Activated CD8-positive, alpha-beta T cell treated with anti-CD3 and anti-CD28 coated beads for 36 hours (primary cell): ENCODE results near the gene KIAA1210. TPM values are rescaled to one million over a fixed set of nuclear protein-coding genes. Genes with fewer than 3 reads are reported as not detected.

Experiments
- ATAC-seq: fragments of 200-7000 bp; cut with Tn5 transposase; one replicate; pipeline ENCODE4 v1.10.0; 2021; ENCODE audit warnings: mild to moderate bottlenecking, moderate library complexity
- CTCF ChIA-PET: fragments of 350-600 bp; sonication (Branson Sonifier 250); formaldehyde crosslinking; loops from one replicate; lab custom pipeline; 2021; ENCODE audit warnings: antibody characterized with exemption; lab: Charles Lee
- POLR2A ChIA-PET: fragments of 350-600 bp; sonication (Branson Sonifier 250); formaldehyde crosslinking; loops from one replicate; lab custom pipeline; 2021; ENCODE audit warnings: antibody characterized with exemption; lab: Charles Lee
- DNase-seq: peaks from one replicate; pipeline ENCODE4 v3.0.0-alpha.2; 2020
- H3K27ac Mint-ChIP-seq: one replicate; pipeline ENCODE4 v1.8.0; 2021; ENCODE audit warnings: mild to moderate bottlenecking, mixed read lengths
- H3K27me3 Mint-ChIP-seq: one replicate; pipeline ENCODE4 v1.8.0; 2021; ENCODE audit warnings: mixed read lengths
- H3K36me3 Mint-ChIP-seq: one replicate; pipeline ENCODE4 v1.8.0; 2021; ENCODE audit warnings: low read depth, mixed read lengths
- H3K4me1 Mint-ChIP-seq: one replicate; pipeline ENCODE4 v1.8.0; 2021; ENCODE audit warnings: low read depth, mixed read lengths
- H3K4me3 Mint-ChIP-seq: one replicate; pipeline ENCODE4 v1.8.0; 2021; ENCODE audit warnings: mild to moderate bottlenecking, moderate library complexity, mixed read lengths
- H3K9me3 Mint-ChIP-seq: one replicate; pipeline ENCODE4 v1.8.0; 2021; ENCODE audit warnings: mixed read lengths
- CTCF ChIP-seq: fragments of 200-600 bp; IDR thresholded peaks from one replicate; pipeline ENCODE4 v1.8.0; 2022; ENCODE audit warnings: antibody characterized with exemption, mild to moderate bottlenecking
- intact Hi-C: fragments of 100-400 bp; cut with micrococcal nuclease; formaldehyde crosslinking; loops from one replicate; pipeline ENCODE4 v1.10.0; 2022
- total RNA-seq, 2 experiments: library from RNA; stranded (reverse); gene quantifications; one replicate each; pipeline ENCODE4 v1.2.3, GENCODE V29; 2021

KIAA1210 gene
- not detected for total RNA-seq

GRCh38 chrX:119127650-119128049, at the start of gene KIAA1210:
TSS of gene KIAA1210 (minus strand) at chrX:119127812. CDS start at chrX:119123642, 4,170 bp downstream.
- intact Hi-C loops: no loop called here
- ATAC-seq (no peak), DNase-seq (no peak)
- Mint-ChIP-seq H3K36me3 (no peaks in the 10 kb centered on the region), H3K4me3 (no peak within 1 kb of the TSS), H3K27ac (no peak within 1 kb of the TSS), H3K9me3 (no peaks in the 10 kb centered on the region), H3K4me1 (no peaks in the 10 kb centered on the region), H3K27me3 (no peaks in the 10 kb centered on the region)
- POLR2A ChIA-PET: no interaction called here
- CTCF ChIA-PET: interaction anchor here (1.0 kb wide), 1 partner anchor 9 kb away, joined by 3 read pairs; no protein-coding TSS in a partner anchor
- TF ChIP-seq CTCF: no peak

- no peaks in the 10 kb centered on the region for H3K36me3 Mint-ChIP-seq
- H3K9me3 Mint-ChIP-seq: no peaks in the 10 kb centered on the region
- no peaks in the 10 kb centered on the region for H3K4me1 Mint-ChIP-seq
- DNase-seq (no peak), ATAC-seq (no peak)
- intact Hi-C loops: no loop called here
- TF ChIP-seq CTCF: no peak
- H3K27ac Mint-ChIP-seq: no peak overlapping the region
- CTCF ChIA-PET: no interaction called here
- H3K4me3 Mint-ChIP-seq: no peak overlapping the region
- peaks cover 2% of the 10 kb centered on the region for H3K27me3 Mint-ChIP-seq
- POLR2A ChIA-PET: interaction anchor here (0.6 kb wide), 1 partner anchor 44 kb away, joined by 3 read pairs; no protein-coding TSS in a partner anchor
Measured at GRCh38 chrX:119177278-119177677, 49.7 kb upstream of the KIAA1210 start.

- DNase-seq: no peak
- Mint-ChIP-seq H3K27ac (no peak overlapping the region), H3K27me3 (peaks cover 2% of the 10 kb centered on the region), H3K36me3 (no peaks in the 10 kb centered on the region), H3K9me3 (no peaks in the 10 kb centered on the region), H3K4me1 (no peaks in the 10 kb centered on the region), H3K4me3 (no peak overlapping the region)
- ChIA-PET CTCF (no interaction called here), POLR2A (no interaction called here)
- TF ChIP-seq CTCF: no peak
- intact Hi-C loops: no loop called here
- ATAC-seq: no peak
Measured at GRCh38 chrX:119174900-119175299, 47.3 kb upstream of the KIAA1210 start.

- no peak for ATAC-seq
- H3K4me3 Mint-ChIP-seq: no peak overlapping the region
- intact Hi-C loops: no loop called here
- TF ChIP-seq CTCF: no peak
- DNase-seq: no peak
- POLR2A ChIA-PET: no interaction called here
- CTCF ChIA-PET: no interaction called here
- H3K27me3 Mint-ChIP-seq: peaks cover 6% of the 10 kb centered on the region
- H3K27ac Mint-ChIP-seq: no peak overlapping the region
- H3K9me3 Mint-ChIP-seq: no peaks in the 10 kb centered on the region
- H3K4me1 Mint-ChIP-seq: no peaks in the 10 kb centered on the region
- no peaks in the 10 kb centered on the region for H3K36me3 Mint-ChIP-seq
Measured at GRCh38 chrX:119168104-119168503, 40.5 kb upstream of the KIAA1210 start.

- no peak for TF ChIP-seq CTCF
- H3K27me3 Mint-ChIP-seq: peaks cover under 1% of the 10 kb centered on the region
- ChIA-PET POLR2A (no interaction called here), CTCF (interaction anchor here (0.7 kb wide), 1 partner anchor 376 kb away, joined by 3 read pairs; no protein-coding TSS in a partner anchor)
- H3K4me1 Mint-ChIP-seq: no peaks in the 10 kb centered on the region
- no peaks in the 10 kb centered on the region for H3K36me3 Mint-ChIP-seq
- H3K27ac Mint-ChIP-seq: no peak overlapping the region
- no peaks in the 10 kb centered on the region for H3K9me3 Mint-ChIP-seq
- intact Hi-C loops: no loop called here
- H3K4me3 Mint-ChIP-seq: no peak overlapping the region
- DNase-seq (no peak), ATAC-seq (no peak)
Measured at GRCh38 chrX:119158226-119158625, 30.6 kb upstream of the KIAA1210 start.
